NCI-H748 (cell line): ENCODE measurements around the gene HOXC11.

Source experiments
- DNase-seq: peaks from one replicate; lab custom pipeline; 2025; ENCODE audit not compliant: unreplicated experiment; lab: John Stamatoyannopoulos, UW

The HOXC11 gene

DNA sequence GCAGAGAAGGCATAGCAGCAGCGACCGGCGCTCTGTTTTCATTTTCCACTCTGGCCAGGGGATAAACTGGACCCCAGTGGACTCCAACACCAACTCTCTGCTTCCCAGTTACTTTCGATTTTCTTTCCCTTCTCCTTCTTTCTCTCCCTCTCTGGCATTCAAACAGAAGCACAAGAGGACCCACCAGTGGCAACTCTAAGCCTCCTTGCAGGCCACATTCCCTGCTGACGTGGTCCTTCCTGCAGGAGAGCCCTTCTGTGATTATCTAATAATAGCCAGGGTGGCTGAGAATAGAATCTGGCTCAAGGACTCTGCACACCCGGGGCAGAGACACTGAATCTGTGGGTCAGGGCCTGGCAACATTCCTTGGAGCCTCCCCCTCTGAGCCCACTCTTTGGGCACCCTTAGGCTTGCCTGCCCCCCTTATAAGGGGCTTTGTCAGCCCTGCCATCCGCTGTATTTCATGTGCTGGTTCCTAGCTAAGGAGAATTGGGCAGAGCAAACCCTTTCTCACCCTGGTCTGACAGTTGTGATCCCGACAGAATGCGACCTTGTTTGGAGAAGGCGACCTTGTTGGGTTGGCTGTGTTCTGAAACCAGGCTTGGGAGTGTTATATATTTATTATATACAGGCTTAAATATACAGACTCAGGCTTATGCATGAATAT, 47.1 kb downstream of the HOXC11 start:
- no peak for DNase-seq

DNA sequence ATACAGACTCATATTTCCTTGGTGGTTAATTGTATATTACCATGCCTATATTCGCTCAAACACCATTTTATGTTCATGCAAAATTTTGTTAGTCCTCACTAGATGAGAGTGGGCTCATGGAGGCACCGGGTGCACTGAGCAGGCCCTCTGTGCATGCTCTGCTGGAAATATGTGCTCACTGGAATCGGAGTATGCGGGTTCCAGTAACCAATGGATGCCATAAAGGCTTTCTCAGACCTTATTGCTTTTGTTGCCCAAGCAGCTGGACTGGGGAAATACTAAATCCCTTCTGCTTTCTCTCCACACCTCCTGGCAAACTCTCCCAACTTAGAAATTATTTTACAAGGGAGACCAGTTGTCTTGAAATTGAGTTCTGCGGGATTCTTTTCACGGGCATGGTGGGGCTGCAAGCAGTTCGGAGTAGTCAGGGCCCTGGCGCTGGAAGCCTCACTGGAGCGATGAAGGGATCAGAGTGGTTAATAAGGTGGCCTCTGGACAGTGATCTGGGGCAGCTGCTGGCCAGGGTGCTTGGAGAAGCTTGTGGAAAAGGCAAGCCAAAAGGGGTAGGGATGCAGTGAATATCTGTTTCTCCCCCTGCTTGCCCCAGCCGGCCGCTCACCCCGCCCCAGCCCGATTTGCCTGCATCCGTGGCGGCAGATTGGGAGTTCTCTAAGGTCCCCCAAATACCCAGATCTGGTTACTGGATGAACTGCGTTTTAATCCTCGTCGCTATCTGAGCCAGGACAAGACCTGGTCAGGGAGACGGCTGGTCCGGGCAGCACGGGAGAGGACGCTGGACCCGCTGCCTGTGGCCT, 47.9 kb downstream of the HOXC11 start:
- no peak for DNase-seq

DNA sequence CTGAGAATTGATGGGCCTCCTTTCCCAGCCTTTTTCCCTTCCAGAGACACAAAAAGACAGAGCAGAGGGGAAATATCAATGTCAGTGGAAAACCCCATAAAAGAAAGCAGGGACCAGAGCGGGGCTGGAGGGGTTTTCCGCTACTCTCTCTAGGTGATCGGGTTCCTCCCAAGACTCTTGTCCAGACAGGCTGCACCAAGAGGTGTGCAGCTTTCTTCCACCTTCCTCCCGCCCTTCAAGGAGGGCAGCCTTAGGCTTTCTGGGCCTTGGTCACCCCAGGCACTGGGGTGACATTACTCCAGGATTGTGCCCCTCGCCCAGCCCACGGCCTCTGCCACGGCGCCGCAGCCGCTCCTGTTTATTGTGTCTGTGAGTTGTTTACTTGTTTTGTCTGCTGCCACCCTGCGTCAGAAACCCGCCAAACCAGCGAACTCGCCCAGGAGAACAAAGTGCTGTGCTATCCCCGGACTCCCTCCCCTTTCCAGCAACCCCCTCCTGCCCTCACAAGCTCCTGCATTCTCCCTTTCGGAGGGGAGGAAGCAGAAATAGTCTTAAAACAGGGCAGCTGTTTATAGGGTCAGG, 48.6 kb downstream of the HOXC11 start:
- no peak for DNase-seq

DNA sequence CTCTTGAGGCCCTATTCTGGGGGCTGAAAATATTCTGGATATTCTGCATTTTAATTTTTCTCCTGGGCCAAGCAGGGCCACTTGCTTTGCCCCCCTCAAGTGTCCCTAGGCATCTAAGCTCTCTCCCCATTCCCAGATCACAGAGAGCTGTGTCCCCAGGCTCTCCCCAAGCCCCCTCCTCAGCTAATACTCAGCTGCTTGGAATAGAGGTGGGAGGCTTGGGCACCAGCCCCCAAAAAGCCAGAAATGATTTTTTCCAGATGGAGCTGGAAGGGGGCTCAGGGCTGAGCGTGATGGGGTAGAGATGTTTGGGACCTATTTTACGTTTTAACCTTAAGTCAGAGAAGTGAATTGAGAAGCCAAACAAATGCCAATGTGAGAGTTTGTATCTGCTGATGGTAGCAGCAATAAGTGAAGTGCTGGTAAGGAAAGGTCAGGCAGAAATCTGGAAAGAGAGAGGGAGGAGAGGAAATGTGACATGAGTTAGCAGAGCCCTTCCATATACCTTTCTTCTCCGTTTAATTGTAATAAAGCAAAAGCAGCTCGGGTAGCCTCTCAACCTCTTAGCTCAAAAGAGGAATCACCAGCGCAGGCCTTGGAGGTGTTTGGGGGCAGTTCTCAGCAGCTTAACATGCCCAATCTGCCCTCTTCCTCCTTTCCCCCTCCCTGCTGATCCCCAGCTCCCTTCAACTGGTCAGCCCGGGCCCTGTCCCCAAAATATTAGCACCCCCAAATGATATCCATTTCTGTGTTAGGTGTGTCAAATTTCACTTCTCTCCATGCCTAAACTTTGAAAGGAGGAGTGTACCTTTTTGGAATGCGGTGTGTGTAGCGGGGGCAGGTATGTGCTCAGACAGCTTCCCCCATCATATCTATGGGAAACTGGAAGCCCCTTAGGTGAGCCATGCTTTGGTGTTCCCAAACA, 50.3 kb downstream of the HOXC11 start:
- no peak for DNase-seq

DNA sequence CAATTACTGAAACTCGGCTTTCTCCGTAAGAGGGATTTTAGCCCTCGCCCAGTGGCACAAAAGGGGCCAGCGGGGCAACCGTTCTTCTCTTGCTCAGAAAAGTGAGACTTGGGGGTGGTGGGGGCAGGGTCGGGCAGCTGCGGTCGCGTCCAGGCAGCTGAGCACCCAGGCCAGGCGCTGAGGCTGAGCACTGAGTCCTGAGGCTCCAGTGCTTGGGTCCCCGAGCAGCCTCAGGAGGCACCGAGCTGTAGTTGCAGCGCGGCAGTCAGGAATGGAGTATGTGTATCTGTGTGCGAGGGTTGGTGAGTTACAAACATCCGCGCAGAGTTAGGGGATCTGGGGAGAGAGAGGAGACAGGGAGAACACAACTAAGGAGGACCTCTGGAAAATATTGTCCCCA, 51.2 kb downstream of the HOXC11 start:
- DNase-seq: no peak

DNA sequence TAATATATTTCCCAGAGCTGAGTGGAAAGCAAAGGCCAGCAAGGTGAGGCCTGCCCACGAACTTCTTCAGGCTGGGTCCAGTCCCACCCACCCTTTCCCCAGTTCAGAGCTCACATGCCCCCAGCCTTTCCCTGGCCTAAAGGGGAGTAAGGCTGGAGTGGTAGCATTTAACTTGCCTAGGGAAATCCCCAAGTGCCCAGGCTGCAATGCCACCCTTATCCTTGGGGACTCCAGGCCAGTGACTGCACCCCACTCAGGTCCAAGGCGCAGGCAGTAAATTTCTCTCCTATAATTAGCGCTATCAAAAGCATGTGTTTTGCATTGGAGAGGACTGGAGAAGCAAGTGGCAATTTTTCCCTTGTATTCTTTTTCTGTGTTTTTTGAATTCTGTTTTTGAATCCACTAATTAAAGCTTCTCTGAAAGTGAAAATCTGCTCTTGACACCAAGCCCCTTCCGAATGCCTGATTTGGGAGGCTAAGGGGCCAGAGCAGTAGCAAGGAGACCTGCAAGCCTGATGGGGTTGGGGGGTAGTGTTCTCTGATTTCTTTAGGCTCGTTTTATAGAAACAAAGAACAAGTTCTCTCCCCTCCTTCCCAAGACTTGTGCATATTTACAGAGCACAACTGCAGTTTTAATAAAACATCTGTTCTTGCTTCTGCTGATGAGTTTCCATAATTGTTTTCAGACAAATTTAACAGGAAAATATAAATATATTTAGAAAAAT, 51.8 kb downstream of the HOXC11 start:
- no peak for DNase-seq

DNA sequence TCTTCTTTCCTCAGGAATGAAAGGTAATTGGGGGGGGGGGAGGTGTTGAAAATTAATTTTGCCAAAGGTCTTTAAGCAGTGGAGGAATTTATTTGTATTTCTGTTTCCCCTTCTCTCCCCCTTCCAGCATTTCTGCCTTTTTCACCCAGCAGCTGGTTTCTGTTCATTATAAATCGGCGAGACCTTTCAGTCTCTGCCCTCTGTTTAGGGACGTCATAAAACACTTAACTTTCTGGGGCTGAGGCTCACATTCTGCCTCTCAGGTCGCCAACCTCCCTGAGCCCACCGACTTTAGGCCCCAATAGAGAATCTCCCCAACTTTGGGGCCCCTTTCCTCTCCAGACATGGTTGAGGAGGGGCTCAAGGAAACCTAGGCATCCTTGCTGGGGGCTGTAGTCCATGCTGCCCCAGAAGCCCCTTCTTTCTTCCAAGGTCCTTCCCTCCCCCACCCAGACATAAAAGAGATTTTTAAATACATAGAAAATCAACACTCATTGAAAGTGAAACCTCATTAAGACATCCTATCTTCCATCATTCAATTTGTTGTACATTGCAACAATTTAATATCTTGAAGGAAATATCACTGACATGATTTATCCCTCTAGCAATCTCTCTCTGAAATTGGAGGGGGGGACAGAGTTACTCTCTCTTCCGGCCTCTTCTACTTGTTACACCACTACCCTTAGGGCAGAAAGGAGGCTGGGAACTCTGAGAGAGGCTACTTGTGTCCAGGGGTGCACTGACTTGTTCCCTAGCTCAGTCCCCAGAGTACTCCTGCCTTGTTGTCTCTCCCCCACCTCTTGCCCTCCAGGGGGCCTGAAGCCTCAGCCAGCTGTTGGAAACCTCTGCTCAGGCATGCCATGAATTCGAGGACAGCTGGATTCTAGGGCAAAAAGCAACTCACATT, 52.8 kb downstream of the HOXC11 start:
- DNase-seq: no peak

DNA sequence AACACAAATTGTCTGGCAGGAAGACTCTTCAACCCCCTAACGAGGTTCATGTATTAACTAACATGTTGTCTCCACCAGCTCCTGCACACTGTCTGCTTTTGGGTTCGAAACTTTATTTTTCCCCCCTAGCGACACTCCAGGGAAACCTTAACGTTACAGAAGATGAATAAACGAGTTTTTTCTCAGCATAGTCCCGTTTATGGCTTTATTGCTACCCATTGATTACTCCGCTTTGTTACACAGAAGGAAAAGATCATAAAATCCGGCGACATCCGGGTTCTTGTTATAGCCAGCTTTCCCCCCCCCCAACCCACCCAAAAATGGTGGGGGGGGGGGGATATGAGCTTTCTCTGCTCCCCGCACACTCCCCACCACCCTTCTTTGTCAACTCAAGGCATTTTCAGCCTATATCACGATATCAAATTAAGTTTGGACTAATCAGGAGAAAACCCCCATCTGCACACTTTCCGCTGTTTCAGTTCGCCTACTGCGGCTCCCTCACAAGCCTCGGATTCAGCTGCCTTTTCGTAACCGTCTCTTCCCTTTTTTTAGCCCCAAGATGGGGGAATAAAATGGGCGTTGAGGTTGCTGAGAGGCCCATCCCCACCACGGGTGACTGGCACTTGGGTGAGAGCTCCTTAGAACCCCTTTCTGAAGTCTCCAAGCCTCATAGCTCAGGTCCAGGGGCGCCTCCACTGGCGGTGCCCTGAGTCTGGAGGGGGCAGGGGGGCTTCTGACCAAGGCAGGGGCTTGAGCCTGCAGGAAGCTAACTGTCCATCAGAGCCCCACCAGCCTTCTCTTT, 53.9 kb downstream of the HOXC11 start:
- no peak for DNase-seq
